IPS-18c (cell line): Measurements from ENCODE around the gene HIKESHI.
"Not testable (repeated sequence)": the region's sequence is repeated elsewhere in the genome, so short reads cannot be mapped to it uniquely, and the experiment has no call there.

Experiments
- H3K4me3 ChIP-seq: 2 replicates; pipeline ENCODE4 v1.7.0; 2013; ENCODE audit warnings: low read depth, mild to moderate bottlenecking, low read length, moderate library complexity; ENCODE audit not compliant: insufficient read depth
- H3K9me3 ChIP-seq: one replicate; pipeline ENCODE4 v1.6.1; 2013; ENCODE audit warnings: mild to moderate bottlenecking, low read length, moderate library complexity; ENCODE audit not compliant: control insufficient read depth, insufficient read depth

The HIKESHI gene

GRCh38 chr11:86289508-86290280 lies 12.3 kb upstream of the HIKESHI start:
- not testable (repeated sequence) for H3K9me3 ChIP-seq, H3K4me3 ChIP-seq

GRCh38 chr11:86291466-86292262 lies 10.4 kb upstream of the HIKESHI start:
- H3K4me3 ChIP-seq, result no peak overlapping the region
- H3K9me3 ChIP-seq, result no peaks in the 10 kb centered on the region

- Histone ChIP-seq H3K9me3 (no peaks in the 10 kb centered on the region), H3K4me3 (no peak overlapping the region)
These were observed 9.0 kb upstream of the HIKESHI start for GRCh38 chr11:86292912-86293616.

GRCh38 chr11:86294026-86294425 lies 8.0 kb upstream of the HIKESHI start:
- Histone ChIP-seq H3K9me3 (no peaks in the 10 kb centered on the region), H3K4me3 (no peak overlapping the region)

GRCh38 chr11:86301742-86302091 lies 323 bp upstream of the HIKESHI start:
- H3K4me3 ChIP-seq, result peak overlapping the region; percentile 66; the same call in 1 of the 2 replicates
- no peaks in the 10 kb centered on the region for H3K9me3 ChIP-seq

GRCh38 chr11:86303257-86303656 lies 1.2 kb downstream of the HIKESHI start:
- Histone ChIP-seq H3K4me3 (peak overlapping the region; percentile 66; the same call in 1 of the 2 replicates), H3K9me3 (no peaks in the 10 kb centered on the region)

- not testable (repeated sequence) for H3K4me3 ChIP-seq, H3K9me3 ChIP-seq
These were observed 6.7 kb downstream of the HIKESHI start for GRCh38 chr11:86308710-86309109.

GRCh38 chr11:86313793-86314192 lies 11.8 kb downstream of the HIKESHI start:
- Histone ChIP-seq H3K4me3 (no peak overlapping the region), H3K9me3 (no peaks in the 10 kb centered on the region)

- no peak overlapping the region for H3K4me3 ChIP-seq
- H3K9me3 ChIP-seq, result no peaks in the 10 kb centered on the region
These were observed 12.6 kb downstream of the HIKESHI start for GRCh38 chr11:86314636-86315035.

GRCh38 chr11:86335131-86335767 lies 33.2 kb downstream of the HIKESHI start:
- Histone ChIP-seq H3K9me3 (no peaks in the 10 kb centered on the region), H3K4me3 (no peak overlapping the region)

- Histone ChIP-seq H3K4me3 (no peak overlapping the region), H3K9me3 (no peaks in the 10 kb centered on the region)
These were observed 35.2 kb downstream of the HIKESHI start for GRCh38 chr11:86337227-86337626.

- no peak overlapping the region for H3K4me3 ChIP-seq
These were observed 39.3 kb downstream of the HIKESHI start for GRCh38 chr11:86341382-86341781.

GRCh38 chr11:86346513-86346912 lies 44.5 kb downstream of the HIKESHI start:
- H3K4me3 ChIP-seq, result no peak overlapping the region

More at GRCh38 chr11:86341382-86341781, 39.3 kb downstream of the HIKESHI start:
- H3K9me3 ChIP-seq, result no peaks in the 10 kb centered on the region

GRCh38 chr11:86355256-86355655 lies 53.2 kb downstream of the HIKESHI start:
- Histone ChIP-seq H3K4me3 (no peak overlapping the region), H3K9me3 (no peaks in the 10 kb centered on the region)

More at GRCh38 chr11:86346513-86346912, 44.5 kb downstream of the HIKESHI start:
- no peaks in the 10 kb centered on the region for H3K9me3 ChIP-seq

GRCh38 chr11:86357412-86357811 lies 55.4 kb downstream of the HIKESHI start:
- not testable (repeated sequence) for H3K4me3 ChIP-seq, H3K9me3 ChIP-seq

- Histone ChIP-seq H3K4me3 (no peak overlapping the region), H3K9me3 (no peaks in the 10 kb centered on the region)
These were observed 56.7 kb downstream of the HIKESHI start for GRCh38 chr11:86358720-86359119.

GRCh38 chr11:86360775-86361395 lies 58.8 kb downstream of the HIKESHI start:
- no peaks in the 10 kb centered on the region for H3K9me3 ChIP-seq
- H3K4me3 ChIP-seq, result no peak overlapping the region
